ENCODE results near the gene FXYD6.

DNA sequence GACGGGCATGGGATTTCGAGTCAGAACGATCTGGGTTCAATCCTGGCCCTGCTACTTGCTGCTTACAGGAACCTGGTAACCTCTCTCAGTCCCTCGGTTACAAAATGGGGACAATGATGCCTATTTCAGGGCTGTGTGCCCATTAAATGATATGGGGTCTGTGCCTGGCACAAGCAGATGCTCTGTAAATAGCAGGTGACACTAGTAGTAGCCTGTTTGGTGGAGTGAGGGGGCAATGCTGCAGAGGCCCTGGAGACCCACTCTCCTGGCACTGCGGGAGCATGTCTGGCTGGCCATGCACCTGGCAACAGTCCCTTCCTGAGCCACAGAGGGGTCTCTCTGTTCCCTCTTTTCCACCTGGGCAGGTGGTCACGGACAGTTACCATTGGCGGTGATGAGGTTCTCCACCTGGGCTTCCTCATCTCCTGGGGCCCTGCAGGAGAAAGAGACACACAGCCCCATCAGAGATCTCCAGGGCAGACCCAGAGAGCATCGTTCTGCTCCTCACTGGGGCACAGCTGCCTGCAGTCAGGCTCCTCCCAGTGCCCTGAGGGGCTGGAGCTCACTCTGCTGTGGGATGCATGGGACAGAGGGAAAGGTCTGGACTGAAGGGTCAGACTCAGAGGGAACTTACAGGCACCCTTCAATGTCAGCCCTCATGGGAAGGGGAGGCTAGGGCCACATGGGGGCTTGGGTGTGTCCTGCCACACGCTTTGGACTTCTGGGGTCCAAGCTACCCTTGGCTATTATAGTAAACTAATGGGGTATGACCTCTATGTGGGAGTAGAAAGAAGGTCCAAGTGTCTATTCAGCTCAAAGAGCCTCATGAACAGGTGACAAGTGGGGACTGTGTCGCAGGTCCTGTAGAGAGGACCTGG is 36.3 kb downstream of the FXYD6 start:
- TF ChIP-seq, protein P1, sequence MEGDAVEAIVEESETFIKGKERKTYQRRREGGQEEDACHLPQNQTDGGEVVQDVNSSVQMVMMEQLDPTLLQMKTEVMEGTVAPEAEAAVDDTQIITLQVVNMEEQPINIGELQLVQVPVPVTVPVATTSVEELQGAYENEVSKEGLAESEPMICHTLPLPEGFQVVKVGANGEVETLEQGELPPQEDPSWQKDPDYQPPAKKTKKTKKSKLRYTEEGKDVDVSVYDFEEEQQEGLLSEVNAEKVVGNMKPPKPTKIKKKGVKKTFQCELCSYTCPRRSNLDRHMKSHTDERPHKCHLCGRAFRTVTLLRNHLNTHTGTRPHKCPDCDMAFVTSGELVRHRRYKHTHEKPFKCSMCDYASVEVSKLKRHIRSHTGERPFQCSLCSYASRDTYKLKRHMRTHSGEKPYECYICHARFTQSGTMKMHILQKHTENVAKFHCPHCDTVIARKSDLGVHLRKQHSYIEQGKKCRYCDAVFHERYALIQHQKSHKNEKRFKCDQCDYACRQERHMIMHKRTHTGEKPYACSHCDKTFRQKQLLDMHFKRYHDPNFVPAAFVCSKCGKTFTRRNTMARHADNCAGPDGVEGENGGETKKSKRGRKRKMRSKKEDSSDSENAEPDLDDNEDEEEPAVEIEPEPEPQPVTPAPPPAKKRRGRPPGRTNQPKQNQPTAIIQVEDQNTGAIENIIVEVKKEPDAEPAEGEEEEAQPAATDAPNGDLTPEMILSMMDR (IDR thresholded peaks at IDR 0.05): no peak
- no peak for TF ChIP-seq EZH2 (IDR thresholded peaks at IDR 0.05; ENCODE audit: borderline replicate concordance, insufficient read depth, low read depth, low read length, poor library complexity, severe bottlenecking)

Data from B cell (primary cell).